Large intestine (tissue), 3 donors: ENCODE measurements around the gene SLC9A1. TPM values are rescaled to one million over a fixed set of nuclear protein-coding genes. Genes with fewer than 3 reads are reported as not detected.
A peak's percentile ranks its signal among the peaks of the same experiment; 100 is the strongest.

ENCODE experiments used
- DNase-seq, 2 donors: peaks; one replicate each; pipeline versions ENCODE4 v3.0.0 to v3.0.0-alpha.2; 2013
- H3K27ac ChIP-seq: one replicate; pipeline ENCODE4 v1.5.1; 2013; ENCODE audit warnings: low read length
- H3K27me3 ChIP-seq: 2 replicates; pipeline ENCODE4 v1.6.1; 2013; ENCODE audit warnings: low read length; ENCODE audit not compliant: control insufficient read depth, insufficient read depth
- H3K36me3 ChIP-seq: 2 replicates; pipeline ENCODE4 v1.6.1; 2013; ENCODE audit warnings: low read length; ENCODE audit not compliant: control insufficient read depth, insufficient read depth
- H3K4me1 ChIP-seq: one replicate; pipeline ENCODE4 v1.6.1; 2013; ENCODE audit warnings: low read length; ENCODE audit not compliant: control insufficient read depth, insufficient read depth
- H3K4me3 ChIP-seq: one replicate; pipeline ENCODE4 v1.5.1; 2013; ENCODE audit warnings: low read length
- H3K9me3 ChIP-seq: one replicate; pipeline ENCODE4 v1.6.1; 2013; ENCODE audit warnings: mild to moderate bottlenecking, low read depth, low read length, moderate library complexity; ENCODE audit not compliant: control insufficient read depth
- WGBS: methylation state at CpG from one replicate; pipeline ENCODE4 v1.1.5; 2013; ENCODE audit warnings: low lambda C conversion rate; ENCODE audit not compliant: insufficient coverage; 5-methylcytosine and 5-hydroxymethylcytosine counted together
- polyA plus RNA-seq: library from polyadenylated mRNA; unstranded; fragments of 120-200 nt; gene quantifications from one replicate; pipeline ENCODE4 v1.2.1, GENCODE V29; 2013

Gene SLC9A1
- polyA plus RNA-seq, 1 donor, result 21.5 TPM

DNA sequence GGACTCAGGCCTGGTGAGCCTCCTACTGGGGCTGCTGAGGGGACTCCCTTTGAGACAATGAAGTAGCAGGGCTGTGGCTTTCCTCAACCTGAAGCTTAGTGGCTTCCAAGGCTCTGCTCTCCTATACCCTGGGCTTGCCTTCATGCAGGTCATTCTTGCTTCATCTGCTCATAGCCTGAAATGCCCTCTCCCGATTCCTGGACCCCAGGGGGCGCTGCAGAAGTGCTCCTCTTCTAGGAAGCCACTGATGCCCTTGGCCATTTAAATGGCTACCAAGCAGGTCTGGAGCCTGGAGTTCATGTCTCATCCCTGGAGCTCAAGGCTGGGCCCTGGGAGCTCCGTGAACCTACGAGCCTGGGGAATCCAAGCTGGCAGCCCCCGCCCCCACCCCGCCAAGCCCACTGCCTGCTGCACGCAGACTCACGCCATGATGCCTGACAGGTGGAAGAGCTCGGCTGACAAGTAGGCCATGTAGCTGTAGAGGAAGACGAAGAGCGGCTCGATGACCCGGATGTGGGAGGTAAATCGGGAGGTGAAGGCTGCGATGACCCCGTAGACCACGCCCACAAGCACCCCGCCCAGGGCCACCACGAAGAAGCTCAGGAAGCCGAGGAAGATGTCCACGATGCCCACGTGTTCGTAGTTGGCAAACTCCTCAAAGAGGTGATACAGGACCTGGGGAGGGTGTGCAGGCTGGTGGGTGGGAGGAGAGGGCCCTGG is 45.7 kb downstream of the SLC9A1 start:
- DNase-seq, result no peak
- no CpG with 5 or more reads among the region's 23 CpGs for WGBS
- Histone ChIP-seq H3K9me3 (no peaks in the 10 kb centered on the region), H3K36me3 (peaks cover 30% of the 10 kb centered on the region), H3K4me1 (no peaks in the 10 kb centered on the region), H3K27ac (no peak overlapping the region), H3K27me3 (no peaks in the 10 kb centered on the region), H3K4me3 (no peak overlapping the region)

DNA sequence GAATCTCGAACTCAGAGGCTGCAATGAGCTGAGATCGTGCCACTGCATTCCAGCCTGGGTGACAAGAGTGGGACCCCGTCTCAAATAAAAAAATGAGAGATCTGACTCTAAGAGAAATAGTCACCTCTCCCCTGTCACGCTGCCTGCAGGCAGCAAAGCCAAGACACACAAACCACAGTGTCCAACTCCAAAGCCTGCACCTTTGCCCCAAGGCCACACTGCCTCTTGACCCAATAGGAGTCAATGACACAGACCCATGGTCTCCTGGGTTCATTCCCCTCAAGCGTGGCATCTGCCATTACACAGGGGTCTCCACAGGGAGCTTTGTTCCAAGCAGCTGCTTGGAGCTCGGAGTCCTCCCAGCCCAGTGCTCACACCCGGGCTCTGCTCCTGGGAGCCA is 46.3 kb downstream of the SLC9A1 start:
- no CpG with 5 or more reads among the region's 7 CpGs for WGBS

DNA sequence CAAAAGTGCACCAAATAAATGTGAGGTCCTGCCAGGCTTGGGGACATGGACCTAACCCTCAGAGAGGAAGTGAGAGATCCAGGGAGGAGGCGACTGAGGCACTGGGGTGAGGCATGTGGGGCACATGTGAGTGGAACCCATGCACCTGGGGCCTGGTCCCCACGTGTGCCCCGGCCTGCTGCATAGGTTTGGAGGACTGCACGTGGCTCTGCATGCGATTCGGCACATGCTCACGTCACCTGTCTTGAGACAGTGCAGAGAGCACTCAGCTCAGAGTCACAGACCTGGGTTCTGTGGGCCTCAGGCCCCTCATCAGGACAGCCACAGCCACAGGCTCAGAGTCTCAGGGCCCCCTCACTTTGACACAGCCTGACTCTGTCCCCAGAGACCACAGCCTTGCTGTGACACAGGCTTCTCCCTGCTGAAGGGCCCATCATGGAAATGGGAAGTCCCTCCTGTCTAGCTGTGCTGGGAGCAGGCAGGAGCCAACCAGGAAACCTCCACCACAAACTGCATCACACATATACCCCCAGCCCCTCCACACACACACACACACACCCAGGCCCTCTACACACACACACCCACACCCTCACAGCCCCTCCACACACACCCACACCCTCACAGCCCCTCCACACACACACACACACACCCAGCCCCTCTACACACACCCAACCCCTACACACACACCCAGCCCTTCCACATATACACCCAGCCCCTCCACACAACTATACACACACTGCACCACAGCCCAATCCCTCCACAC is 48.2 kb downstream of the SLC9A1 start:
- Histone ChIP-seq H3K9me3 (peaks cover 3% of the 10 kb centered on the region), H3K4me1 (no peaks in the 10 kb centered on the region), H3K4me3 (no peak overlapping the region), H3K27me3 (no peaks in the 10 kb centered on the region), H3K36me3 (peaks cover 33% of the 10 kb centered on the region), H3K27ac (no peak overlapping the region)
- DNase-seq, result no peak
- no CpG with 5 or more reads among the region's 7 CpGs for WGBS

More for the DNA sequence above, 46.3 kb downstream of the SLC9A1 start:
- no peak overlapping the region for H3K4me3 ChIP-seq
- H3K9me3 ChIP-seq, result no peaks in the 10 kb centered on the region
- peaks cover 26% of the 10 kb centered on the region for H3K36me3 ChIP-seq
- H3K27ac ChIP-seq, result no peak overlapping the region
- DNase-seq, result no peak
- H3K27me3 ChIP-seq, result no peaks in the 10 kb centered on the region
- H3K4me1 ChIP-seq, result no peaks in the 10 kb centered on the region

DNA sequence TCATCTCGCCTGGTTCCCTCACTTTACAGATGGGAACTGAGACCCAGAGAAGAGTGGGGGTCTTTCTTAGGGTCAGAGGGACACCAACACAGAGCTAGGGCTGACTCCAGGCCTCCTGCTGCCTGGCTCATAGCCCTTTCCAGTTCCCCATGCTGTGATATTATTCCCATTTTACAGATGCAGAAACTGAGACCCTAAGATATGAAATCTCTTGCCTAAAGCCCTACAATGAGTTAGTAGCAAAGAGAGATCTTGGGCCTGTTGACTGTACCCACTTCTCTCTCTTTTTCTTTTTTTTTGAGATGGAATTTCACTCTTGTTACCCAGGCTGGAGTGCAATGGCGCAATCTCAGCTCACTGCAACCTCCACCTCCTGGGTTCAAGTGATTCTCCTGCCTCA is 49.9 kb downstream of the SLC9A1 start:
- no peak for DNase-seq
- no CpG with 5 or more reads among the region's 2 CpGs for WGBS
- Histone ChIP-seq H3K4me3 (no peak overlapping the region), H3K27ac (no peak overlapping the region), H3K36me3 (peaks cover 35% of the 10 kb centered on the region), H3K4me1 (peaks cover 14% of the 10 kb centered on the region), H3K9me3 (peaks cover 3% of the 10 kb centered on the region), H3K27me3 (no peaks in the 10 kb centered on the region)

DNA sequence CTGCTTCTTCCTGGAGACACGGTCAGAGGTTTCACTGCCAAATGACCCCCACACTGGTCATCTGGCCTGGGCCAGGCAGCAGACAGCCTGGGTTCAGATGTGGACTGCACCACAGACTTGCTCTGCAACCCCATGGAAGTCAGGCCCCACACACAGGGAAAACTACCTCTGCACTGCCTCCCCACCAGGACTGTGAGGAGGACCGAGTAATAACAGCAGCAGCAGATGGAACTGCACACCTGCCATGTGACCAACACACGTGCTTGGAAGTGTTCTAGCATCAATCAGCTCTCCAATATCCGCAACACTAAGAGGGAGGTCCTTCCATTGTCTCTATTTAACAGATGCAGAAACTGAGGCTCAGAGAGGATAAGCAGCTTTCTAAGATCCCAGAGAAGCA is 51.4 kb downstream of the SLC9A1 start:
- peaks cover 32% of the 10 kb centered on the region for H3K36me3 ChIP-seq
- DNase-seq, result no peak
- peaks cover 3% of the 10 kb centered on the region for H3K9me3 ChIP-seq
- no CpG with 5 or more reads among the region's 4 CpGs for WGBS
- no peak overlapping the region for H3K27ac ChIP-seq
- H3K4me1 ChIP-seq, result peaks cover 29% of the 10 kb centered on the region
- H3K27me3 ChIP-seq, result no peaks in the 10 kb centered on the region
- H3K4me3 ChIP-seq, result no peak overlapping the region

DNA sequence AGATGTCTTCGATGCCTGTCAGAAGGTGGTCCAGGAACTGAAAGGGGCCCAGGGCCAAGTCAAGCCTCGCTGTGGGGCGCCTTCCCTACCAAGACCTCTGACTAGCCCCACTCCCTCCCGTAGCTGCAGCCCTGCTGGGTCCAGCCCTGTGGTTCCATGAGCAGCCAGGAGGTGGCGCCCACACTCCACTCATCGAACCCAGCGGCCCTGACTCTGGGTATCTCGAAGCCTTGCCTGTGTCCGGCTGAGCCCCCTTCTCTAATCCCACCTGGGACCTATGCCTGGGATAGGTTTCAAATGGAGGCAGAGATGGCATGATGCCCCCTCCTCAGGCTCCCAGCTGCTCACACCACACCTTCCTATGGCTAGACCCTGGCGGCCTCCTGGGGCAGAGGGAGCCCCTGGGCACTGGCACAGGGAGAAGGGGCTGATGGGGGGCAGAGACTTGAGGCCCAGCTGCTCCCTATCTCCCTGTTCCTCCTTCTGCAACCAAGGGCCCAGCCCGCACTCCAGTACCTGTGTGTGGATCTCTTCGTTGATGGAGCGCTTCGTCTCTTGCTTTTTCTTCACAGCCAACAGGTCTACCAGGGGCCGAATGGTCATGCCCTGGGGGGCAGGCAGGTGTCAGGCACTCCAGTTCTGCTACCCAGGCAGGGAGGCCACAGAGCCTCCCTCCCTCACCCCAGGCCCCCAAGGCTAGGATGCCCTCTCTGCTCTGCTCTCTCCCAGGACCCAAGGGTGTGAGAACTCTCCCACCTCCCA is 52.0 kb downstream of the SLC9A1 start:
- H3K4me1 ChIP-seq, result peaks cover 33% of the 10 kb centered on the region
- peak in 1 of 2 donors; percentile 58 for DNase-seq
- peaks cover 32% of the 10 kb centered on the region for H3K36me3 ChIP-seq
- no CpG with 5 or more reads among the region's 15 CpGs for WGBS
- H3K4me3 ChIP-seq, result no peak overlapping the region
- H3K27ac ChIP-seq, result no peak overlapping the region
- no peaks in the 10 kb centered on the region for H3K27me3 ChIP-seq
- H3K9me3 ChIP-seq, result peaks cover 3% of the 10 kb centered on the region

DNA sequence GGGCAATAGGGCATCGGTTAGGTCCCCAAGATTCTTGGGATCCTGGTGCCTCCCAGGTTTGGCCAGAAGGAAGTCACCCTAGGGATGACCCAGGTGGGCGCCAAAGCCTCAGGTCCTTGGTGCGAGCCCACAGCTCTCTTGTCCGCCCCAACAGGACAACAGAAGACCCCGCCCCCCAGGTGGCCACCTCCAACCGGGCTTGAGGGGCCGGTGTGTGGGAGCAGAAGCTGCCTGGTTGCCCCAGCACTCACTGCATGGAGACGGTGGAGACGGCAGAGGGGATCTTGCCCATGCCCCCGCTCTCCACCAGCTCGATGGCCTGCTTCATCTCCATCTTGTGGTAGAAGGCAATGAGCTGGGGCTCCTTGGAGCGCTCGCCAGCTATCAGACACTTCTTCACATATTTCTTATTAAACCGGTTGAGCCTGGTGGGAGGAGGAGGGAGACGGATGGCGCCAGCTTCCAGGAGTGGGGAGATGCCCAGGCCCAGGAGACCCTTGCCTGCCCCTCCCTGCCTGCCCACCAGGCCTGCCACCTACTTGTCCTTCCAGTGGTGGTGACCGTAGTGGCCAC is 52.7 kb downstream of the SLC9A1 start:
- Histone ChIP-seq H3K27ac (no peak overlapping the region), H3K4me1 (peaks cover 33% of the 10 kb centered on the region), H3K9me3 (peaks cover 3% of the 10 kb centered on the region), H3K36me3 (peaks cover 32% of the 10 kb centered on the region), H3K4me3 (no peak overlapping the region), H3K27me3 (no peaks in the 10 kb centered on the region)
- DNase-seq, result no peak
- no CpG with 5 or more reads among the region's 17 CpGs for WGBS

DNA sequence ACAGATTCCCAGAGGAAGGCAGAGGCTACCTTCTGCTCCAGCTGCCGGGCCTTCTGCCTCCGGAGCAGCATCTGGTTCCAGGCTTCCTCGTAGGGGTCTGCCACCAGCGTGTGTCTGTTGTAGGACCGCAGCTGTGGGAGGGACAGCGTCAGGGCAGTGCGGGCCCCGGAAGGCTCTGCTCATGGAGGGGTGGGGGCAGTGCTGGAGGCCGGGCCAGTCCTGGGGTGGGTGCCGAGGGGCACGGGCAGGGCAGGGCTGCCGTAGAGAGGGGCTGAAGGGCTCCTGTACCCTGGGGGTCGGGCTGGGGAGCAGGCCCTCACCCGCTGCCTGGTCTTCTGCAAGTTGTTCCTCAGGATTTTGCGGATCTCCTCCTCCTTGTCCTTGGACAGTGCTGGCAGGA is 53.2 kb downstream of the SLC9A1 start:
- WGBS, result 100% methylated on average over 1 of the region's 15 CpGs
- Histone ChIP-seq H3K27ac (no peak overlapping the region), H3K27me3 (no peaks in the 10 kb centered on the region), H3K36me3 (peaks cover 32% of the 10 kb centered on the region), H3K9me3 (peaks cover 3% of the 10 kb centered on the region), H3K4me3 (no peak overlapping the region), H3K4me1 (peaks cover 33% of the 10 kb centered on the region)
- no peak for DNase-seq

DNA sequence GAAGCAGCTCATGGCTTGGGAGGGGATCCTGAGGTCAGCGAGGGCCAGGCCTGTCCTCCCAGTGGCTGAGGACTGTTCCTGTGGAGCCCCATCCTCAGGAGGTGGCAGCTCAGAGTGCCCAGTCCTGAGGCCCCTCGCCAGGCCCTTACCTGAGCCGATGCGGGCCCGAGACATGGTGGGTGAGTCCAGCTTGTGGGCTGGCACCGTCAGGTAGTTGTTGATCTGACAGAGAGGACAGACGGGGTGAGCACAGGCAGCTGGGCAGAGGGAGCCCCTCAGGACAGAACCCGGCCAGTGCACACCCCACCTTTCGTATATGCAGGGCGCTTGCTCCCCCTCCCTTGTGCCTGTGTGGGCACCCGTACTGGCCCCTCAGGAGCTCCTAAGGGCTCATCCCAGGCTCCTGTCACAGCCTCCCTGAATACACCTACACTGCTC is 53.9 kb downstream of the SLC9A1 start:
- WGBS, result no CpG with 5 or more reads among the region's 11 CpGs
- DNase-seq, result no peak
- Histone ChIP-seq H3K9me3 (peaks cover 3% of the 10 kb centered on the region), H3K4me1 (peaks cover 33% of the 10 kb centered on the region), H3K27me3 (no peaks in the 10 kb centered on the region), H3K27ac (no peak overlapping the region), H3K4me3 (no peak overlapping the region), H3K36me3 (peaks cover 30% of the 10 kb centered on the region)
